H54 (cell line): ENCODE results near the gene GRIP1.
A peak's percentile ranks its signal among the peaks of the same experiment; 100 is the strongest.

Source experiments
- DNase-seq: peaks from one replicate; pipeline ENCODE4 v3.0.0; 2011; ENCODE audit warnings: low spot score, mixed read lengths; ENCODE audit not compliant: insufficient read length
- FAIRE-seq: peaks from 3 replicates; lab custom pipeline; 2011; peaks lifted over from hg19 to GRCh38; lab: Jason Lieb, UNC
- POLR2A ChIP-seq: IDR thresholded peaks from 2 replicates; pipeline ENCODE4 v1.6.1; 2011; ENCODE audit warnings: low read depth, mild to moderate bottlenecking, low read length

The GRIP1 gene

GRCh38 chr12:66648033-66648735 is 30.7 kb downstream of the GRIP1 start:
- FAIRE-seq, result no peak
- no peak for DNase-seq
- no peak for TF ChIP-seq POLR2A

GRCh38 chr12:66647034-66647691 is 31.7 kb downstream of the GRIP1 start:
- DNase-seq, result peak; percentile 26
- no peak for TF ChIP-seq POLR2A
- FAIRE-seq, result peak; percentile 97

- DNase-seq (no peak), FAIRE-seq (no peak)
- TF ChIP-seq POLR2A, result no peak
Measured at GRCh38 chr12:66644151-66644550, 34.7 kb downstream of the GRIP1 start.

GRCh38 chr12:66640691-66641460 is 38.0 kb downstream of the GRIP1 start:
- DNase-seq (no peak), FAIRE-seq (no peak)
- TF ChIP-seq POLR2A, result no peak

GRCh38 chr12:66638666-66639065 is 40.2 kb downstream of the GRIP1 start:
- DNase-seq (no peak), FAIRE-seq (no peak)
- TF ChIP-seq POLR2A, result no peak

- DNase-seq (no peak), FAIRE-seq (no peak)
- TF ChIP-seq POLR2A, result no peak
Measured at GRCh38 chr12:66637699-66638301, 41.1 kb downstream of the GRIP1 start.

GRCh38 chr12:66636771-66637170 is 42.1 kb downstream of the GRIP1 start:
- FAIRE-seq (no peak), DNase-seq (no peak)
- no peak for TF ChIP-seq POLR2A

GRCh38 chr12:66633676-66634075 is 45.2 kb downstream of the GRIP1 start:
- TF ChIP-seq POLR2A, result no peak
- DNase-seq, result no peak
- no peak for FAIRE-seq

- FAIRE-seq (no peak), DNase-seq (no peak)
Measured at GRCh38 chr12:66629138-66629870, 49.6 kb downstream of the GRIP1 start.

GRCh38 chr12:66627988-66628317 is 50.9 kb downstream of the GRIP1 start:
- DNase-seq (no peak), FAIRE-seq (no peak)
- no peak for TF ChIP-seq POLR2A

More at GRCh38 chr12:66629138-66629870, 49.6 kb downstream of the GRIP1 start:
- TF ChIP-seq POLR2A, result no peak

- DNase-seq (no peak), FAIRE-seq (no peak)
- no peak for TF ChIP-seq POLR2A
Measured at GRCh38 chr12:66627270-66627987, 51.4 kb downstream of the GRIP1 start.

GRCh38 chr12:66624806-66625205 is 54.1 kb downstream of the GRIP1 start:
- no peak for TF ChIP-seq POLR2A
- FAIRE-seq (no peak), DNase-seq (no peak)

- DNase-seq (no peak), FAIRE-seq (no peak)
- TF ChIP-seq POLR2A, result no peak
Measured at GRCh38 chr12:66623455-66623854, 55.4 kb downstream of the GRIP1 start.
